T-helper 1 cell (primary cell): ENCODE results near the gene MXRA7.
"Not testable (repeated sequence)": the region's sequence is repeated elsewhere in the genome, so short reads cannot be mapped to it uniquely, and the experiment has no call there.

ENCODE experiments used
- DNase-seq, 5 donors: peaks; one replicate each; pipeline ENCODE4 v3.0.0-alpha.2; 2012 to 2020

The MXRA7 gene

GRCh38 chr17:76735586-76736348 is 25.0 kb upstream of the MXRA7 start:
- no peak for DNase-seq

GRCh38 chr17:76735006-76735405 is 24.2 kb upstream of the MXRA7 start:
- peak in 1 of 5 donors; percentile 56 for DNase-seq

- DNase-seq = no peak
Measured at GRCh38 chr17:76734080-76734840, 23.5 kb upstream of the MXRA7 start.

GRCh38 chr17:76733618-76733957 is 22.8 kb upstream of the MXRA7 start:
- no peak for DNase-seq

- no peak for DNase-seq
Measured at GRCh38 chr17:76732734-76733617, 22.2 kb upstream of the MXRA7 start.

GRCh38 chr17:76731800-76732733 is 21.3 kb upstream of the MXRA7 start:
- DNase-seq = not testable (repeated sequence)

- DNase-seq = peak in 1 of 5 donors; percentile 32
Measured at GRCh38 chr17:76727745-76728456, 17.1 kb upstream of the MXRA7 start.

GRCh38 chr17:76726776-76727718 is 16.3 kb upstream of the MXRA7 start, which contains the start of gene METTL23:
METTL23 (plus strand) TSS chr17:76726839; CDS start chr17:76729711, 2,872 bp downstream.
- DNase-seq = peak in 4 of 5 donors; percentile 83 to 93 (median 90)

GRCh38 chr17:76726231-76726775 is 15.5 kb upstream of the MXRA7 start, which contains the start of gene JMJD6:
JMJD6 (minus strand) TSS chr17:76726606; CDS start chr17:76726475, 131 bp downstream.
- DNase-seq = peak in 2 of 5 donors; percentile 93 to 98

- DNase-seq = peak; percentile 48 to 75 (median 68)
Measured at GRCh38 chr17:76725580-76726230, 14.9 kb upstream of the MXRA7 start.

- no peak for DNase-seq
Measured at GRCh38 chr17:76723812-76724211, 13.0 kb upstream of the MXRA7 start.

GRCh38 chr17:76722977-76723376 is 12.2 kb upstream of the MXRA7 start:
- DNase-seq = not testable (repeated sequence)

GRCh38 chr17:76722279-76722678 is 11.5 kb upstream of the MXRA7 start:
- no peak for DNase-seq

GRCh38 chr17:76721463-76721862 is 10.7 kb upstream of the MXRA7 start:
- DNase-seq = no peak

- no peak for DNase-seq
Measured at GRCh38 chr17:76720941-76721340, 10.2 kb upstream of the MXRA7 start.

- no peak for DNase-seq
Measured at GRCh38 chr17:76720211-76720610, 9.4 kb upstream of the MXRA7 start.

GRCh38 chr17:76718516-76718915 is 7.8 kb upstream of the MXRA7 start:
- DNase-seq = no peak

GRCh38 chr17:76716839-76717215 is 6.1 kb upstream of the MXRA7 start:
- no peak for DNase-seq
